GM12801 (cell line): ENCODE measurements around the gene LIMS1.

ENCODE experiments used
- CTCF ChIP-seq: IDR thresholded peaks from one replicate; pipeline ENCODE4 v1.5.1; 2011; ENCODE audit warnings: control low read depth; ENCODE audit not compliant: insufficient read length; ENCODE audit errors: extremely low read depth

LIMS1 gene

DNA sequence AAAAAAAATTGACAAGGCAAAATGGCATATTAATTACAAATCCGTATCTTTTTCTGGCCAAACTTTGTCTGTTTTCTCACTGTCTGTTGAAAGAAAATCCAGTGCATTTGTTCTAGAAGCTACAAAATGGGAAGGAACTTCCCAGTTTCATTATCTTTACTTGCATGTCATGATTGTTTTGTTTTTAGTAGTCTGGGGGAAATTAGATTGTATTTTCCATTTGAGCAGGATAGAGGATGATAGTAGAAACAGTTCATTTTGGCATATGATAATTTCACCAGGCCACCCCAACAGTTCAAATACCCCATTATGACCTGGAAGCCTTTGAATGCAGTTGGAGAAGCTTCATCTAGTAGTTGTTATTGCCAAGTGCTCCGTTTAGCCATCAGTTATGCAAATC, 107.5 kb downstream of the LIMS1 start:
- no peak for TF ChIP-seq CTCF

DNA sequence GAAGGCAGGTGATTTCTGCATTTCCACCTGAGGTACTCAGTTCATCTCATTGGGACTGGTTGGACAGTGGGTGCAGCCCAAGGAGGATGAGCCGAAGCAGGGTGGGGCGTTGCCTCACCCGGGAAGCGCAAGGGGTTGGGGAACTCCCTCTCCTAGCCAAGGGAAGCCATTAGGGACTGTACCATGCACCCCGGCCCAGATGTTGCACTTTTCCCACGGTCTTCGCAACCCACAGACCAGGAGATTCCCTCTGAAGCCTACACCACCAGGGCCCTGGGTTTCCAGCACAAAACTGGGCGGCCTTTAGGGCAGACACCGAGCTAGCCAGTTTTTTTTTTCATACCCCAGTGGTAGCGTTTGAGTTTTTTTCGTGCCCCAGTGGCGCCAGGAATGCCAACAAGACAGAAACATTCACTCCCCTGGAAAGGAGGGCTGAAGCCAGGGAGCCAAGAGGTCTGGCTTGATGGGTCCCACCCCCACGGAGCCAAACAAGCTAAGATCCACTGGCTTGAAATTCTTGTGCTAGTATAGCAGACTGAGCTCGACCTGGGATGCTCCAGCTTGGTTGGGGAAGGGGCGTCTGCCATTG, 109.1 kb downstream of the LIMS1 start:
- TF ChIP-seq CTCF, result no peak

DNA sequence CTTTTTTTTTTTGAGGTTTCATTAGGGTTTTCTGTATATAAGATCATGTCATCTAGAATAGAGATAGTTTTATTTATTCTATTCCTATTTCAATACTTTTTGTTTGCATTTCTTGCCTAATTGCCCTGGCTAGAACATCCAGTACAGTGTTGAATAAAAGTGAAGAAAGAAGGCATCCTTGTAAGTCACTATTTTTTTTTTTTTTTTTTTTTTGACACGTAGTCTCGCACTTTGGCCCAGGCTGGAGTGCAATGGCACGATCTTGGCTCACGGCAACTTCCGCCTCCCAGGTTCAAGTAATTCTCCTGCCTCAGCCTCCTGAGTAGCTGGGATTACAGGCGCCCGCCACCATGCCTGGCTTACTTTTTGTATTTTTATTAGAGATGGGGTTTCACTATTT, 157.2 kb downstream of the LIMS1 start:
- TF ChIP-seq CTCF, result no peak

- no peak for TF ChIP-seq CTCF
Measured at GRCh38 chr2:108701208-108701607, 166.9 kb downstream of the LIMS1 start.

DNA sequence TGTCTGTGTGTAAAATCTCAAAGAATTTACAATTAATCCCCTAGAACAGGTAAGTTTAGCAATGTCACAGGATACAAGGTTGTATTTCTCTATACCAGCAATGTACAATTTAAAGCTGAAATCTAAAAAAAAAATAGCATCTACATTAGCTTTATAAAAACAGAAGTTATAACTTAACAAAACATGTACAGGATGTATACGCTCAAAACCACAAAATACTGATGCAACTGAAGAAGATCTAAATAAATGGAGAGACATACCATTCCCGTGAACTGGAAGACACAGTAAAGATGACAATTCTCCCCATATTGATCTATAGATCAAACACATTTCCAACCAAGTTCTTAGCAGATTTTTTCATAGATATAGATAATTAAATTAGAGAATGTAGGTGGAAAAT, 167.5 kb downstream of the LIMS1 start:
- TF ChIP-seq CTCF, result no peak

DNA sequence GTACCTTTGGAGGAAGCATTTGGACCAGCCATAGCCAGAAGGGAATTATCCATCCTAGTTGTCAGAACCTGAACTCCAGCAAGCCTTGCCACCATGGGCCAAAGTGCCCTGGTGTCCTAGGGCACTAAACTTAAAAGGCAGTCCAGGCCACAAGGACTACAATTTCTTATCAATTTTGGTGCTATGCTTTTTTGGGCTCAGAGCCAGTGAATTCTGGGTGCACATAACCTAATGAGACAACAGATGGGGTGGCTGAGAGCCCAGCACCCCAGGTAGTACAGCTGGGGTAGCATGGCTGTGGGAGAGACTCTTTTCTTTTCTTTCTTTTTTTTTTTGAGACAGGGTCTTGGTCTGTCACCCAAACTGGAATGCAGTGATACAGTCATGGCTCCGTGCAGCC, 170.6 kb downstream of the LIMS1 start:
- TF ChIP-seq CTCF, result no peak

- TF ChIP-seq CTCF, result no peak
Measured at GRCh38 chr2:108707300-108707699, 173.0 kb downstream of the LIMS1 start.
